HG02759 (cell line): ENCODE data around the gene PDZD2.
"Not testable (repeated sequence)": the region's sequence is repeated elsewhere in the genome, so short reads cannot be mapped to it uniquely, and the experiment has no call there.

Experiments
- ATAC-seq: cut with Tn5 transposase; IDR thresholded peaks from one replicate; pipeline ENCODE4 v1.9.1; 2021; ENCODE audit warnings: mild to moderate bottlenecking, moderate library complexity; ENCODE audit not compliant: unreplicated experiment

PDZD2 gene

GRCh38 chr5:32118922-32119321, 480.0 kb downstream of the PDZD2 start:
- not testable (repeated sequence) for ATAC-seq

GRCh38 chr5:32123058-32123805, 484.3 kb downstream of the PDZD2 start:
- ATAC-seq = peak; percentile 73

GRCh38 chr5:32123889-32124676, 485.2 kb downstream of the PDZD2 start:
- ATAC-seq = no peak

- ATAC-seq = no peak
Observed at GRCh38 chr5:32126691-32127090, 487.8 kb downstream of the PDZD2 start.

- no peak for ATAC-seq
Observed at GRCh38 chr5:32127711-32128110, 488.8 kb downstream of the PDZD2 start.

GRCh38 chr5:32129074-32129598, 490.2 kb downstream of the PDZD2 start:
- no peak for ATAC-seq

GRCh38 chr5:32130865-32131264, 491.9 kb downstream of the PDZD2 start:
- no peak for ATAC-seq

GRCh38 chr5:32131604-32132003, 492.7 kb downstream of the PDZD2 start:
- ATAC-seq = no peak

- no peak for ATAC-seq
Observed at GRCh38 chr5:32132757-32133156, 493.8 kb downstream of the PDZD2 start.

GRCh38 chr5:32135086-32135485, 496.2 kb downstream of the PDZD2 start:
- no peak for ATAC-seq

GRCh38 chr5:32136342-32136741, 497.4 kb downstream of the PDZD2 start:
- no peak for ATAC-seq

GRCh38 chr5:32138839-32139493, 500.0 kb downstream of the PDZD2 start:
- ATAC-seq = no peak

GRCh38 chr5:32143617-32144377, 504.9 kb downstream of the PDZD2 start:
- no peak for ATAC-seq

- no peak for ATAC-seq
Observed at GRCh38 chr5:32144378-32145207, 505.7 kb downstream of the PDZD2 start.

- no peak for ATAC-seq
Observed at GRCh38 chr5:32145378-32145777, 506.4 kb downstream of the PDZD2 start.

- no peak for ATAC-seq
Observed at GRCh38 chr5:32147236-32147635, 508.3 kb downstream of the PDZD2 start.

GRCh38 chr5:32147959-32148358, 509.0 kb downstream of the PDZD2 start:
- no peak for ATAC-seq

GRCh38 chr5:32150366-32150765, 511.4 kb downstream of the PDZD2 start:
- no peak for ATAC-seq

GRCh38 chr5:32151198-32151597, 512.3 kb downstream of the PDZD2 start:
- ATAC-seq = no peak

GRCh38 chr5:32153723-32154122, 514.8 kb downstream of the PDZD2 start:
- no peak for ATAC-seq
